GM21381 (cell line): ENCODE data around the gene KLF7.

Experiments used
- ATAC-seq: cut with Tn5 transposase; IDR thresholded peaks from one replicate; pipeline ENCODE4 v1.9.1; 2021; ENCODE audit warnings: mild to moderate bottlenecking, moderate library complexity; ENCODE audit not compliant: unreplicated experiment

KLF7 gene

GRCh38 chr2:207035875-207036274 lies 129.9 kb downstream of the KLF7 start:
- ATAC-seq: no peak

GRCh38 chr2:207032490-207032889 lies 133.3 kb downstream of the KLF7 start:
- no peak for ATAC-seq
